NCI-H82 treated with DMSO at 0.1 percent for 48 hours (cell line): ENCODE data around the gene FAHD1.
A peak's percentile ranks its signal among the peaks of the same experiment; 100 is the strongest.

ENCODE experiments used
- DNase-seq: peaks from one replicate; lab custom pipeline; 2025; ENCODE audit not compliant: unreplicated experiment; lab: John Stamatoyannopoulos, UW

The FAHD1 gene

GRCh38 chr16:1826691-1827573, at the start of gene FAHD1, which contains the start of gene HAGH:
Gene FAHD1, plus strand, starts transcription at chr16:1827206. Its CDS starts 33 bp downstream, at chr16:1827239.
Gene HAGH, minus strand, starts transcription at chr16:1826825. Its CDS starts 38 bp downstream, at chr16:1826787.
- DNase-seq: peak; percentile 73

- DNase-seq: no peak
Measured at GRCh38 chr16:1777375-1778199, 49.4 kb upstream of the FAHD1 start.

GRCh38 chr16:1778200-1779179, 48.5 kb upstream of the FAHD1 start:
- no peak for DNase-seq

GRCh38 chr16:1779234-1779701, 47.7 kb upstream of the FAHD1 start:
- no peak for DNase-seq

- no peak for DNase-seq
Measured at GRCh38 chr16:1779741-1780676, 47.0 kb upstream of the FAHD1 start.

GRCh38 chr16:1780677-1781072, 46.3 kb upstream of the FAHD1 start:
- DNase-seq: no peak

- DNase-seq: no peak
Measured at GRCh38 chr16:1781254-1781653, 45.8 kb upstream of the FAHD1 start.

- no peak for DNase-seq
Measured at GRCh38 chr16:1781758-1782407, 45.1 kb upstream of the FAHD1 start.

GRCh38 chr16:1782408-1783264, 44.4 kb upstream of the FAHD1 start, which contains the start of the genes NUBP2 and SPSB3:
Gene NUBP2, plus strand, starts transcription at chr16:1782960. Its CDS starts 61 bp downstream, at chr16:1783021.
Gene SPSB3, minus strand, starts transcription at chr16:1782571. Its CDS starts 1,088 bp downstream, at chr16:1781483.
- DNase-seq: peak; percentile 99

GRCh38 chr16:1784977-1785845, 41.8 kb upstream of the FAHD1 start:
- no peak for DNase-seq

- DNase-seq: no peak
Measured at GRCh38 chr16:1785846-1786170, 41.2 kb upstream of the FAHD1 start.

- DNase-seq: no peak
Measured at GRCh38 chr16:1786242-1787055, 40.6 kb upstream of the FAHD1 start.

GRCh38 chr16:1787056-1787321, 40.0 kb upstream of the FAHD1 start:
- no peak for DNase-seq

GRCh38 chr16:1787322-1788094, 39.5 kb upstream of the FAHD1 start:
- DNase-seq: no peak

- no peak for DNase-seq
Measured at GRCh38 chr16:1788095-1788707, 38.8 kb upstream of the FAHD1 start.
